ENCODE data around the gene IDH3G. TPM values are rescaled to one million over a fixed set of nuclear protein-coding genes. Genes with fewer than 3 reads are reported as not detected.

IDH3G gene
- total RNA-seq, 1 donor from 2014 or later: 26.6 TPM

GRCh38 chrX:153791104-153791852 lies 2.9 kb downstream of the IDH3G start:
- DNase-seq: no peak

GRCh38 chrX:153789654-153790053 lies 4.5 kb downstream of the IDH3G start:
- no peak for DNase-seq

- DNase-seq: no peak
Observed at GRCh38 chrX:153786669-153787068, 7.5 kb downstream of the IDH3G start.

GRCh38 chrX:153784325-153784967 lies 9.7 kb downstream of the IDH3G start:
- no peak for DNase-seq

GRCh38 chrX:153783378-153784013 lies 10.7 kb downstream of the IDH3G start:
- no peak for DNase-seq

GRCh38 chrX:153782871-153783270 lies 11.3 kb downstream of the IDH3G start:
- no peak for DNase-seq

- no peak for DNase-seq
Observed at GRCh38 chrX:153782313-153782712, 11.9 kb downstream of the IDH3G start.

- DNase-seq: no peak
Observed at GRCh38 chrX:153781428-153782047, 12.6 kb downstream of the IDH3G start.

- no peak for DNase-seq
Observed at GRCh38 chrX:153780678-153781427, 13.3 kb downstream of the IDH3G start, which contains the start of gene SRPK3. TSS of gene SRPK3 (plus strand) at chrX:153781041. CDS start at chrX:153781087, 46 bp downstream.

- no peak for DNase-seq
Observed at GRCh38 chrX:153779891-153780677, 14.1 kb downstream of the IDH3G start.

- DNase-seq: no peak
Observed at GRCh38 chrX:153778684-153779101, 15.5 kb downstream of the IDH3G start.

- DNase-seq: no peak
Observed at GRCh38 chrX:153778181-153778580, 16.0 kb downstream of the IDH3G start.

- no peak for DNase-seq
Observed at GRCh38 chrX:153777261-153778090, 16.7 kb downstream of the IDH3G start.

GRCh38 chrX:153776611-153777045 lies 17.5 kb downstream of the IDH3G start:
- DNase-seq: no peak

- no peak for DNase-seq
Observed at GRCh38 chrX:153776120-153776599, 18.0 kb downstream of the IDH3G start.

GRCh38 chrX:153775293-153776119 lies 18.7 kb downstream of the IDH3G start:
- DNase-seq: no peak

- DNase-seq: no peak
Observed at GRCh38 chrX:153774576-153775292, 19.4 kb downstream of the IDH3G start.

Data from skin of body (tissue), 2 donors.